PC-3 (cell line): ENCODE data around the gene GPR152.

Experiments
- EZH2 ChIP-seq: fragments of 300-600 bp; sonication (generic); IDR thresholded peaks from one replicate; pipeline ENCODE4 v1.6.1; 2017; ENCODE audit warnings: antibody characterized with exemption, mild to moderate bottlenecking, low read length; ENCODE audit not compliant: unreplicated experiment
- TF ChIP-seq, protein P1 (sequence below): fragments of 300-600 bp; sonication (generic); conservative IDR thresholded peaks from 2 replicates; pipeline ENCODE4 v1.5.1; 2017; ENCODE audit warnings: antibody characterized with exemption, low read depth, mild to moderate bottlenecking, low read length

DNA sequence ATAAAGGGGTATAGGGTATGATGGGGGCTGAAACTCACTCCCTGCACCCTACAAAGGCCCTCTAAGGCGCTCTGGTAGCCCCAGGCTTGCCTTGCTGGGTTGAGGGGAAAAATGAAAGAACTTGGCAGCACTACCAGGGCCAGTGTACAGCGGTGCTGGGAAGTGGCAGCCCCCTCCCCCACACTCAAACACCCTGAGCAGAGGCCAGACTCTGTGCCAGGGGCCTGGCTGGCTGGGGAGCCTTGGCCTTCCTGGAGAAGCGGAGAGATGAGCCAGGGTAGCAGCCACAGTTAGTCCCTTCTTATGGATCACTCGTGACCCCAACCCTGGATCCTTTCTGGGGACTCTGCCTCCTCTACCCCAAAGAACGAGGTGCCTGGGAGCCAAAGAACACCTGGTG is 13.8 kb upstream of the GPR152 start:
- TF ChIP-seq, protein P1, sequence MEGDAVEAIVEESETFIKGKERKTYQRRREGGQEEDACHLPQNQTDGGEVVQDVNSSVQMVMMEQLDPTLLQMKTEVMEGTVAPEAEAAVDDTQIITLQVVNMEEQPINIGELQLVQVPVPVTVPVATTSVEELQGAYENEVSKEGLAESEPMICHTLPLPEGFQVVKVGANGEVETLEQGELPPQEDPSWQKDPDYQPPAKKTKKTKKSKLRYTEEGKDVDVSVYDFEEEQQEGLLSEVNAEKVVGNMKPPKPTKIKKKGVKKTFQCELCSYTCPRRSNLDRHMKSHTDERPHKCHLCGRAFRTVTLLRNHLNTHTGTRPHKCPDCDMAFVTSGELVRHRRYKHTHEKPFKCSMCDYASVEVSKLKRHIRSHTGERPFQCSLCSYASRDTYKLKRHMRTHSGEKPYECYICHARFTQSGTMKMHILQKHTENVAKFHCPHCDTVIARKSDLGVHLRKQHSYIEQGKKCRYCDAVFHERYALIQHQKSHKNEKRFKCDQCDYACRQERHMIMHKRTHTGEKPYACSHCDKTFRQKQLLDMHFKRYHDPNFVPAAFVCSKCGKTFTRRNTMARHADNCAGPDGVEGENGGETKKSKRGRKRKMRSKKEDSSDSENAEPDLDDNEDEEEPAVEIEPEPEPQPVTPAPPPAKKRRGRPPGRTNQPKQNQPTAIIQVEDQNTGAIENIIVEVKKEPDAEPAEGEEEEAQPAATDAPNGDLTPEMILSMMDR, result no peak
- no peak for TF ChIP-seq EZH2
